GM23248 (cell line): ENCODE measurements around the gene FOXN3. TPM values are rescaled to one million over a fixed set of nuclear protein-coding genes. Genes with fewer than 3 reads are reported as not detected.
"Not testable (repeated sequence)": the region's sequence is repeated elsewhere in the genome, so short reads cannot be mapped to it uniquely, and the experiment has no call there.

Experiments used
- DNase-seq: peaks from one replicate; pipeline ENCODE4 v3.0.0-alpha.2; 2015
- H2AFZ ChIP-seq: fragments of 200-600 bp; sonication (generic); 2 replicates; pipeline ENCODE4 v1.6.1; 2016; ENCODE audit warnings: antibody characterized with exemption
- H3F3A ChIP-seq: fragments of 200-600 bp; sonication (generic); 2 replicates; pipeline ENCODE4 v1.6.1; 2016; ENCODE audit warnings: mild to moderate bottlenecking, antibody characterized with exemption, mixed run types; ENCODE audit not compliant: insufficient read depth
- H3K27ac ChIP-seq: fragments of 200-600 bp; sonication (generic); 2 replicates; pipeline ENCODE4 v1.5.1; 2016; ENCODE audit warnings: mild to moderate bottlenecking
- H3K27me3 ChIP-seq: fragments of 200-600 bp; sonication (generic); replicated peaks from 2 replicates; pipeline ENCODE4 v1.6.1; 2016; ENCODE audit warnings: mild to moderate bottlenecking; ENCODE audit not compliant: insufficient read depth
- H3K36me3 ChIP-seq: fragments of 200-600 bp; sonication (generic); 2 replicates; pipeline ENCODE4 v1.6.1; 2016; ENCODE audit warnings: low read depth, mild to moderate bottlenecking
- H3K4me1 ChIP-seq: fragments of 200-600 bp; sonication (generic); 2 replicates; pipeline ENCODE4 v1.6.1; 2016; ENCODE audit warnings: mild to moderate bottlenecking; ENCODE audit not compliant: insufficient read depth
- H3K4me2 ChIP-seq: fragments of 200-600 bp; sonication (generic); one replicate; pipeline ENCODE4 v1.6.1; 2016; ENCODE audit warnings: mild to moderate bottlenecking; ENCODE audit not compliant: unreplicated experiment
- H3K4me3 ChIP-seq: fragments of 200-600 bp; sonication (generic); 2 replicates; pipeline ENCODE4 v1.5.1; 2016; ENCODE audit warnings: mild to moderate bottlenecking
- H3K79me2 ChIP-seq: fragments of 200-600 bp; sonication (generic); 2 replicates; pipeline ENCODE4 v1.6.1; 2016; ENCODE audit warnings: mild to moderate bottlenecking; ENCODE audit not compliant: insufficient read depth
- H3K9ac ChIP-seq: fragments of 200-600 bp; sonication (generic); 2 replicates; pipeline ENCODE4 v1.6.1; 2016; ENCODE audit warnings: mild to moderate bottlenecking
- H3K9me2 ChIP-seq: fragments of 200-600 bp; sonication (generic); 2 replicates; pipeline ENCODE4 v1.6.1; 2016; ENCODE audit warnings: mixed run types, mild to moderate bottlenecking, moderate library complexity; ENCODE audit not compliant: insufficient read depth
- H3K9me3 ChIP-seq: fragments of 200-600 bp; sonication (generic); one replicate; pipeline ENCODE4 v1.6.1; 2017; ENCODE audit warnings: low read depth
- H4K20me1 ChIP-seq: fragments of 200-600 bp; sonication (generic); 2 replicates; pipeline ENCODE4 v1.6.0; 2016; ENCODE audit not compliant: insufficient read depth
- EZH2 ChIP-seq: fragments of 200-600 bp; sonication (generic); IDR thresholded peaks from 2 replicates; pipeline ENCODE4 v1.6.1; 2018; ENCODE audit warnings: antibody characterized with exemption, mild to moderate bottlenecking; ENCODE audit not compliant: insufficient read depth, poor library complexity, severe bottlenecking
- EZH2phosphoT487 ChIP-seq: fragments of 200-600 bp; sonication (generic); IDR thresholded peaks from 2 replicates; pipeline ENCODE4 v1.6.1; 2018; ENCODE audit warnings: antibody characterized with exemption, moderate library complexity, mild to moderate bottlenecking, low read depth; ENCODE audit not compliant: insufficient read depth
- WGBS, 2 experiments: methylation state at CpG; one replicate each; pipeline ENCODE4 v1.1.6; 2015 to 2017; ENCODE audit warnings: low lambda C conversion rate in 2 of 2, low coverage in 1 of 2; ENCODE audit errors: missing lambda C conversion rate in 2 of 2; 5-methylcytosine and 5-hydroxymethylcytosine counted together
- in situ Hi-C: fragments of 300-500 bp; cut with MboI; formaldehyde crosslinking; loops from 2 replicates; pipeline ENCODE4 v1.15.0; 2020
- polyA plus RNA-seq: library from polyadenylated mRNA; unstranded; fragments of >200 nt; fragmentation: Nextera tagmentation; extraction: Ambion mirVana; gene quantifications from 2 replicates; pipeline ENCODE4 v1.2.1, GENCODE V29; 2016
- total RNA-seq: library from RNA; depleted of rRNA; stranded (reverse); fragments of >200 nt; shearing (Covaris generic); gene quantifications from 2 replicates; pipeline ENCODE4 v1.2.3, GENCODE V29; 2014

FOXN3 gene
- total and polyA plus RNA-seq, 2 experiments from 2014 or later = 18.6 to 19.0 TPM

DNA sequence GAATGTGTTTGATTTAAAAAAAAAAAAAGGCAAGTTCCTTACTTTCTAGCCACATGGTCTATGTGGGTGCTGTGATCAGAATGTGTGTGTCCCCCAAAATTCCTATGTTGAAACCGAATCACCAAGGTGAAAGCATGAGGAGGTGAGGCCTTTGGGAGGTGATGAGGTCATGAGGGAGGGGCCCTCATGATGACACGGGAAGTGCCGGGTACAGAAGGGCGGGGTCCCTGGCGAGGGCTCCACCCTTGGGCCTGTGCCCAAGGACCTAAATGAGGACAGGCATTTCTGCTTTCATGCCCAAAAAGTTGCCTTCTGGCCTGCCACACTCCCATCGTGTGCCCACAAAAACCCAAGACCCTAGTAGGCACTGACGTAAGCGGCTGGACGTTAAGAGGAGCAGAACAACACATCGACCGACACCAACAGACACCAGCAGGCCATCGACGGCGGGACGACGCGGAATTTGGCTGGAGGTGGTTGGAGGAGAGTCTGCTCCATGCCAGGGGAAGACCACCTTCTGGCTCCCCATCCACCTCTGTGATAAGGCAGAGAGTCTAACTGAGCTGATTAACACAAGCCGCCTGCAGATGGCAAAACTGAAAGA lies 211.8 kb downstream of the FOXN3 start:
- no peak overlapping the region for H3K9ac ChIP-seq
- H3F3A ChIP-seq = peaks cover 5% of the 10 kb centered on the region; the same call in 1 of the 2 replicates
- no peaks in the 10 kb centered on the region for H3K27me3 ChIP-seq
- H3K4me3 ChIP-seq = no peak overlapping the region
- H4K20me1 ChIP-seq = no peaks in the 10 kb centered on the region
- H3K9me2 ChIP-seq = no peaks in the 10 kb centered on the region
- no peak overlapping the region for H3K27ac ChIP-seq
- no peak overlapping the region for H3K4me2 ChIP-seq
- no peaks in the 10 kb centered on the region for H3K79me2 ChIP-seq
- WGBS, 2 experiments = 87 to 89% methylated on average over 18 of the region's 18 CpGs
- H2AFZ ChIP-seq = no peak overlapping the region
- no peaks in the 10 kb centered on the region for H3K9me3 ChIP-seq
- H3K4me1 ChIP-seq = peaks cover 8% of the 10 kb centered on the region; the same call in 1 of the 2 replicates
- no peak for TF ChIP-seq EZH2phosphoT487
- no peak for TF ChIP-seq EZH2
- H3K36me3 ChIP-seq = no peaks in the 10 kb centered on the region
- DNase-seq = no peak
- in situ Hi-C loops = no loop called here

GRCh38 chr14:89202413-89203190 lies 214.4 kb downstream of the FOXN3 start:
- no peak for DNase-seq
- Histone ChIP-seq H3K27ac (no peak overlapping the region), H3K4me3 (no peak overlapping the region), H3K9me3 (no peaks in the 10 kb centered on the region), H3K9me2 (no peaks in the 10 kb centered on the region), H3K27me3 (no peaks in the 10 kb centered on the region), H3K9ac (no peak overlapping the region), H3K36me3 (no peaks in the 10 kb centered on the region), H2AFZ (no peak overlapping the region), H3K4me2 (no peak overlapping the region), H3F3A (peaks cover 5% of the 10 kb centered on the region; the same call in 1 of the 2 replicates), H4K20me1 (no peaks in the 10 kb centered on the region), H3K4me1 (peaks cover 8% of the 10 kb centered on the region; the same call in 1 of the 2 replicates), H3K79me2 (no peaks in the 10 kb centered on the region)
- 59 to 66% methylated on average over 10 of the region's 10 CpGs for WGBS, 2 experiments
- TF ChIP-seq EZH2phosphoT487 = no peak
- TF ChIP-seq EZH2 = no peak
- in situ Hi-C loops = no loop called here

GRCh38 chr14:89201645-89202044 lies 215.4 kb downstream of the FOXN3 start:
- no peak overlapping the region for H3K4me2 ChIP-seq
- H3F3A ChIP-seq = peaks cover 2% of the 10 kb centered on the region; the same call in 1 of the 2 replicates
- H3K9me3 ChIP-seq = no peaks in the 10 kb centered on the region
- TF ChIP-seq EZH2phosphoT487 (no peak), EZH2 (no peak)
- no peaks in the 10 kb centered on the region for H3K27me3 ChIP-seq
- H3K9me2 ChIP-seq = no peaks in the 10 kb centered on the region
- no peak for DNase-seq
- H3K9ac ChIP-seq = no peak overlapping the region
- H3K27ac ChIP-seq = no peak overlapping the region
- H3K4me1 ChIP-seq = 0 out of 2 replicates have a peak, but pooled peaks cover under 1% of the 10 kb centered on the region
- no peak overlapping the region for H3K4me3 ChIP-seq
- no peak overlapping the region for H2AFZ ChIP-seq
- H4K20me1 ChIP-seq = no peaks in the 10 kb centered on the region
- no peaks in the 10 kb centered on the region for H3K36me3 ChIP-seq
- no peaks in the 10 kb centered on the region for H3K79me2 ChIP-seq
- in situ Hi-C loops = no loop called here
- WGBS, 2 experiments = 89 to 91% methylated on average over 4 of the region's 4 CpGs

DNA sequence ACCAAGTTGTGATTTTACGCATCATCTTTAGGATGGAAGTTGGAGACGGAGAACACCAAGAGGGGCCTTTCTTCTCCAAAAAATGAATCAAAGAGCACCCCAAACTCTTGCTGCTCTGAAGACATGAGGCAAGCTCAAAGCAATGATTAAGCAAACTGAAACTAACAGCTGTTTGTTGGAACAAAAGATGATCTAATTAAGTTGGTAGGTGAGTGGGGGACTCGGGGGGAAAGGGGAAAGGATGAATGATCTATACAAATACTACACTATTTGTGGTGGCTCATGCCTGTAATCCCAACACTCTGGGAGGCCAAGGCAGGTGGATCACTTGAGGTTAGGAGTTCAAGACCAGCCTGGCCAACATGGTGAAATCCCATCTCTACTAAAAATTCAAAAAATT lies 217.7 kb downstream of the FOXN3 start:
- DNase-seq, H3K79me2 ChIP-seq, H4K20me1 ChIP-seq, H3K9me2 ChIP-seq, H3F3A ChIP-seq, H3K4me1 ChIP-seq, H3K36me3 ChIP-seq, H3K4me2 ChIP-seq, H3K4me3 ChIP-seq, H3K27me3 ChIP-seq, H3K9ac ChIP-seq, H2AFZ ChIP-seq, in situ Hi-C loops, H3K9me3 ChIP-seq, H3K27ac ChIP-seq: not testable (repeated sequence)
- 94 to 100% methylated on average over 3 of the region's 3 CpGs for WGBS, 2 experiments
